Panc1 (cell line): Measurements from ENCODE around the gene AGBL3. TPM values are rescaled to one million over a fixed set of nuclear protein-coding genes. Genes with fewer than 3 reads are reported as not detected.

Experiments
- ATAC-seq: fragments of 200-7000 bp; cut with Tn5 transposase; 2 replicates; pipeline ENCODE4 v1.9.1; 2020; ENCODE audit warnings: mild to moderate bottlenecking, moderate library complexity
- Bru-seq: library from RNA; stranded (reverse); fragments of 400-500 nt; gene quantifications from one replicate; lab custom pipeline; 2021; lab: Mats Ljungman, UMichigan
- BruChase-seq, 2 experiments: library from RNA; stranded (reverse); fragments of 400-500 nt; gene quantifications; one replicate each; lab custom pipeline; 2021; lab: Mats Ljungman, UMichigan
- BruUV-seq: library from RNA; stranded (reverse); fragments of 400-500 nt; replicated peaks from 2 replicates; lab custom pipeline; 2021; lab: Mats Ljungman, UMichigan
- CTCF ChIA-PET: fragments of 300-600 bp; sonication (Branson Sonifier 250); formaldehyde crosslinking; loops from one replicate; lab custom pipeline; 2022; ENCODE audit warnings: antibody characterized with exemption; lab: Charles Lee
- POLR2A ChIA-PET: fragments of 300-600 bp; sonication (Branson Sonifier 250); formaldehyde crosslinking; loops from one replicate; lab custom pipeline; 2022; ENCODE audit warnings: antibody characterized with exemption; lab: Charles Lee
- DNase-seq: peaks from one replicate; pipeline ENCODE4 v3.0.0-alpha.2; 2010; ENCODE audit warnings: low read depth, low spot score
- H3K27ac ChIP-seq: 2 replicates; pipeline ENCODE4 v1.5.1; 2011; ENCODE audit warnings: mild to moderate bottlenecking, low read length, inconsistent platforms
- H3K27me3 ChIP-seq: fragments of 200-500 bp; sonication (Bioruptor generic); 2 replicates; pipeline ENCODE4 v1.6.0; 2014; ENCODE audit warnings: low read length, inconsistent platforms; ENCODE audit not compliant: control insufficient read depth, insufficient read depth
- H3K36me3 ChIP-seq: fragments of 200-500 bp; sonication (Bioruptor generic); 2 replicates; pipeline ENCODE4 v1.5.1; 2014; ENCODE audit warnings: inconsistent platforms, mild to moderate bottlenecking, low read length, moderate library complexity; ENCODE audit not compliant: control insufficient read depth, insufficient read depth
- H3K4me1 ChIP-seq: 2 replicates; pipeline ENCODE4 v1.5.1; 2011; ENCODE audit warnings: inconsistent platforms, mild to moderate bottlenecking, low read length, moderate library complexity; ENCODE audit not compliant: control insufficient read depth, insufficient read depth
- H3K4me3 ChIP-seq, 2 experiments: 2 replicates each; pipeline ENCODE4 v1.5.1; 2011 to 2012; ENCODE audit warnings: low read depth in 2 of 2, low read length in 2 of 2, mild to moderate bottlenecking in 2 of 2, inconsistent platforms in 1 of 2, moderate library complexity in 1 of 2
- H3K9me3 ChIP-seq: fragments of 200-500 bp; sonication (Bioruptor generic); 2 replicates; pipeline ENCODE4 v1.5.1; 2014; ENCODE audit warnings: low read depth, mild to moderate bottlenecking, inconsistent platforms, low read length, moderate library complexity; ENCODE audit not compliant: control insufficient read depth, insufficient read depth
- POLR2AphosphoS5 ChIP-seq: IDR thresholded peaks from 2 replicates; pipeline ENCODE4 v1.6.1; 2012; ENCODE audit warnings: mild to moderate bottlenecking, low read depth, low read length, moderate library complexity
- REST ChIP-seq, 2 experiments: IDR thresholded peaks; 2 replicates each; pipeline ENCODE4 v1.6.1; 2011 to 2012; ENCODE audit warnings: low read depth in 2 of 2, control low read depth in 1 of 2, low read length in 1 of 2, mild to moderate bottlenecking in 1 of 2, moderate library complexity in 1 of 2; ENCODE audit not compliant: insufficient read depth in 1 of 2
- SIN3A ChIP-seq: IDR thresholded peaks from 2 replicates; pipeline ENCODE4 v1.6.1; 2012; ENCODE audit warnings: low read depth, mild to moderate bottlenecking, low read length, moderate library complexity, borderline replicate concordance; ENCODE audit not compliant: insufficient read depth
- in situ Hi-C: cut with HindIII; loops from 2 replicates; pipeline ENCODE4 v1.10.0; 2016; ENCODE audit warnings: low sequenced_read_pairs, low pct_unique_long_range_greater_than_20kb
- intact Hi-C: fragments of 100-400 bp; cut with micrococcal nuclease; formaldehyde crosslinking; loops from one replicate; pipeline ENCODE4 v1.10.0; 2022; ENCODE audit not compliant: unreplicated experiment
- long read RNA-seq: library from polyadenylated mRNA; unstranded; transcript quantifications from one replicate; pipeline ENCODE4 v2.0.0, GENCODE V29; 2021; ENCODE audit not compliant: unreplicated experiment
- polyA plus RNA-seq: library from polyadenylated mRNA; unstranded; fragments of >200 nt; gene quantifications from one replicate; pipeline ENCODE4 v1.2.1, GENCODE V29; 2012; ENCODE audit warnings: missing spikeins; ENCODE audit not compliant: insufficient read length
- total RNA-seq: library from RNA; stranded (reverse); gene quantifications from one replicate; pipeline ENCODE4 v1.2.1, GENCODE V29; 2021; ENCODE audit not compliant: unreplicated experiment
- TF ChIP-seq, protein P1 (sequence below): fragments of 450-650 bp; IDR thresholded peaks from 2 replicates; pipeline ENCODE4 v1.5.1; 2017; ENCODE audit warnings: mild to moderate bottlenecking

AGBL3 gene
- total RNA-seq (2.5 TPM), Bru-seq, nascent RNA (percentile 40 among the genes with signal in this experiment), BruChase-seq, experiment 1, labeled RNA remaining after a 2-hour chase (percentile 35 among the genes with signal in this experiment), BruChase-seq, experiment 2, labeled RNA remaining after a 6-hour chase (percentile 30 among the genes with signal in this experiment)
- polyA plus RNA-seq = 0.90 TPM
- long read RNA-seq, partial matches to known transcripts = 1 of 8 reads
- long read RNA-seq, other reads (novel, unspliced or antisense) = 7 of 8 reads

DNA sequence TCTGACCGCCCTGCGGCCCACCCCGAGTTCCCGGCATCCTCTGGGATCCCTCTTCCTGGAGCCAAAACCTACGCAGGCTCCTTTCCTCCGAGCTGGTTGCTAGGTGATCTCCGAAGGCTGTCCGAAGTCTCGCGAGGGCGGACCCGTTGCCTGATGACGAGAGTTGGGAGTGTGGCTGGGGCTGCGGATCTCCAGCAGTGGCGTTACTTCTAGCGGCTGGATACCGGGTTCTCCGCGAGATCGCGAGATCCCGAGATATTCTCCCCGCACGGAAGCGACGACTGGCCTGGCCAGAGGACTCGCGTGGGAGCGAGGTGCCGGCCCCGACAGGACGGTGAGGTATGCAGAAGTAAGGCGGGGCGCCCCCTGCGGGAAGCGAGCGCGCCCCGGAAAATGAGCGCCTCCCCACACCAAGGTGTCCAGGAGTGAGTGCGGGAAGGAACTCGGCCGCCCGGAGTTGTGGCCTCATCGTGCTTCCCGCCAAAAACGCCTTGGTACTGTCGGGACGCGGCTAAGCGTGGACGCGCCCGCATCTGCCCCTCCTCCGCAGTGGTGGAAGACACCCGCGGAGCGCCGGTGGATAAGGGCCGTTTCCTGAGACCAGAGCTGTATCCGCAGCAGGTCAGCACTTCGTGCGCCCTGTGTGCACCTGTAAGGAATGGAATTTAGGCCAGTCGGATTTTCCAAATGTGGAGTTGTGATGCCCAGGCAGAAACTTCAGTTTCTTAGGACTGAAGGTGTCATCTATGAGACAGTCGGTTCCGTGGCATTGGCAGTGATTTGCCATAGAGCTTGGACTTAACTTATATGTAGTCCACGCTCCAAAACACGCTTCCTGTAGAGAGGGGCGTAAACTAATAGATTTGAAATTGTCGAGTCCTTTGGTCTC lies at the start of gene AGBL3:
TSS of gene AGBL3 (plus strand) at position 146 of the 889 bp plus-strand sequence. CDS start 1,426 bp downstream, outside the sequence.
- BruUV-seq = no TSS peak
- H3K27me3 ChIP-seq = no peaks in the 10 kb centered on the region
- ChIA-PET POLR2A (no interaction called here), CTCF (interaction anchor here (0.6 kb wide), 2 partner anchors 40 to 432 kb away, joined by 3 read pairs; no protein-coding TSS in a partner anchor)
- peaks cover 7% of the 10 kb centered on the region; the same call in 1 of the 2 replicates for H3K36me3 ChIP-seq
- peaks cover 15% of the 10 kb centered on the region for H3K4me1 ChIP-seq
- intact Hi-C loops (loop anchor here (2.0 kb wide), 1 partner anchor 184 kb away; the partner anchor contains the start of gene CYREN), in situ Hi-C loops (no loop called here)
- DNase-seq = peak; percentile 91
- TF ChIP-seq, protein P1, sequence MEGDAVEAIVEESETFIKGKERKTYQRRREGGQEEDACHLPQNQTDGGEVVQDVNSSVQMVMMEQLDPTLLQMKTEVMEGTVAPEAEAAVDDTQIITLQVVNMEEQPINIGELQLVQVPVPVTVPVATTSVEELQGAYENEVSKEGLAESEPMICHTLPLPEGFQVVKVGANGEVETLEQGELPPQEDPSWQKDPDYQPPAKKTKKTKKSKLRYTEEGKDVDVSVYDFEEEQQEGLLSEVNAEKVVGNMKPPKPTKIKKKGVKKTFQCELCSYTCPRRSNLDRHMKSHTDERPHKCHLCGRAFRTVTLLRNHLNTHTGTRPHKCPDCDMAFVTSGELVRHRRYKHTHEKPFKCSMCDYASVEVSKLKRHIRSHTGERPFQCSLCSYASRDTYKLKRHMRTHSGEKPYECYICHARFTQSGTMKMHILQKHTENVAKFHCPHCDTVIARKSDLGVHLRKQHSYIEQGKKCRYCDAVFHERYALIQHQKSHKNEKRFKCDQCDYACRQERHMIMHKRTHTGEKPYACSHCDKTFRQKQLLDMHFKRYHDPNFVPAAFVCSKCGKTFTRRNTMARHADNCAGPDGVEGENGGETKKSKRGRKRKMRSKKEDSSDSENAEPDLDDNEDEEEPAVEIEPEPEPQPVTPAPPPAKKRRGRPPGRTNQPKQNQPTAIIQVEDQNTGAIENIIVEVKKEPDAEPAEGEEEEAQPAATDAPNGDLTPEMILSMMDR = peak; percentile 90
- peak; percentile 78 for TF ChIP-seq POLR2AphosphoS5
- no peak for TF ChIP-seq SIN3A
- peak within 1 kb of the TSS; percentile 97 to 99 for H3K4me3 ChIP-seq
- no peaks in the 10 kb centered on the region for H3K9me3 ChIP-seq
- H3K27ac ChIP-seq = peak within 1 kb of the TSS; percentile 89
- peak; percentile 100 for ATAC-seq

DNA sequence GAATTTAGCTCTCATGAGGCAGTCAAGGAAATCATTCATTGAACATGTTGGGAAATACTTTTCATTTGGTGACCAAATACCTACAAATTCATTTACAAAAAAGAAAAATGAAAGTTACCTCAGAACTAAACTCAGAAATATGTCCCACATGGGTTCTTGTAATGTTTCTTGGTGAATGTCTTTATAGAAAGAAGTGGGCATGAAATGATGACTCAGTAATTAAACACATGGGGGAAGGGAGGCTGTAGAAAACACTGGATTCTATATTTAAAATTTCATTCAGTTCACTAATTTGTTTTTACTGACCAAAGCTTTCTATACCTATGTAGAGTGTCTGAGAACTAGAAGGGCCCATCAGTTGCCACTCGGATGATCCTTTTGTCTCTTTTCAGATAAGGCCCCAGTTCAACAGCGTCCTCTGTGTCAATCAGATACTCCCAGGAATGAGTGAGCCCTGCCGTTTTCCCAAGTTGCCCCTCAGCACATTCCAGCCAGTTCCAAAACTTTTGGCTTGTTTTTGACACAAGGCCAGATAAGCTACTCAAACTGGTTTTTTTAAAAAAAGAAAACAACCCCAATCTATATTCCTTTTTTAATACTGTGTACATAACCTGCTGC lies 49.3 kb upstream of the AGBL3 start:
- no TSS peak for BruUV-seq
- CTCF ChIA-PET = interaction anchor here (0.6 kb wide), 1 partner anchor 10 kb away, joined by 4 read pairs; no protein-coding TSS in a partner anchor
- H3K27ac ChIP-seq = no peak overlapping the region
- H3K9me3 ChIP-seq = no peaks in the 10 kb centered on the region
- H3K4me1 ChIP-seq = no peaks in the 10 kb centered on the region
- no peaks in the 10 kb centered on the region for H3K36me3 ChIP-seq
- no peak for DNase-seq
- intact Hi-C loops = no loop called here
- no peaks in the 10 kb centered on the region for H3K27me3 ChIP-seq
- in situ Hi-C loops = no loop called here
- no peak overlapping the region for H3K4me3 ChIP-seq
- no peak for ATAC-seq
- TF ChIP-seq REST (IDR thresholded peaks at IDR 0.05; ENCODE audit: insufficient read depth in 1 of 2, low read depth in 2 of 2, low read length in 1 of 2) = no peak
- POLR2A ChIA-PET = no interaction called here
